ENCODE results near the gene CCDC77. TPM values are rescaled to one million over a fixed set of nuclear protein-coding genes. Genes with fewer than 3 reads are reported as not detected.

Gene CCDC77
- total and polyA plus RNA-seq, 10 of the 15 experiments (the other 5 are each of a cell fraction or from before 2014, with no cell fraction given), result 8.8 to 22.5 (median 15.8) TPM

GRCh38 chr12:468671-469389 is 67.4 kb downstream of the CCDC77 start (continued):
- TF ChIP-seq ZBED1 (IDR thresholded peaks at IDR 0.05; ENCODE audit: borderline replicate concordance) (no peak), MTA3 (IDR thresholded peaks at IDR 0.05; ENCODE audit: borderline replicate concordance, low read length) (no peak), MLLT1 (IDR thresholded peaks at IDR 0.05) (no peak), GATAD2B (conservative IDR thresholded peaks at IDR 0.05; ENCODE audit: low read depth) (no peak), CBFB (IDR thresholded peaks at IDR 0.05; ENCODE audit: low read depth) (no peak), LARP7 (IDR thresholded peaks at IDR 0.05) (no peak), SPI1 (IDR thresholded peaks at IDR 0.05; ENCODE audit: borderline replicate concordance, insufficient read depth, low read depth, low read length) (no peak), HDAC2 (IDR thresholded peaks at IDR 0.05) (no peak), HDGF (IDR thresholded peaks at IDR 0.05) (no peak), NFXL1 (IDR thresholded peaks at IDR 0.05; ENCODE audit: borderline replicate concordance) (no peak), NKRF (conservative IDR thresholded peaks at IDR 0.05) (no peak), SREBF1 (IDR thresholded peaks at IDR 0.05; ENCODE audit: low read length) (no peak), SMC3 (IDR thresholded peaks at IDR 0.05; ENCODE audit: borderline replicate concordance, low read length) (no peak)

All from GM12878 (cell line).